Peyer's patch (tissue), 4 donors: Measurements from ENCODE around the gene C10orf67. TPM values are rescaled to one million over a fixed set of nuclear protein-coding genes. Genes with fewer than 3 reads are reported as not detected.
"Not testable (repeated sequence)": the region's sequence is repeated elsewhere in the genome, so short reads cannot be mapped to it uniquely, and the experiment has no call there.

Experiments used
- DNase-seq, 3 donors: peaks; one replicate each; pipeline ENCODE4 v3.0.0-alpha.2; 2017 to 2019
- H3K27ac ChIP-seq, 4 donors: fragments of 200-600 bp; sonication (generic); one replicate each; pipeline ENCODE4 v1.5.1; 2016 to 2019
- H3K27me3 ChIP-seq, 2 donors: fragments of 200-600 bp; sonication (generic); one replicate each; pipeline ENCODE4 v1.5.1; 2019
- H3K36me3 ChIP-seq, 3 donors: fragments of 200-600 bp; sonication (generic); one replicate each; pipeline ENCODE4 v1.5.1; 2016 to 2019
- H3K4me1 ChIP-seq, 4 donors: fragments of 200-600 bp; sonication (generic); one replicate each; pipeline ENCODE4 v1.5.1; 2016 to 2019
- H3K4me3 ChIP-seq, 4 donors: fragments of 200-600 bp; sonication (generic); 1 replicate in 3 of 4; 2 replicates in 1 of 4; pipeline ENCODE4 v1.5.1; 2016 to 2019; ENCODE audit warnings: mild to moderate bottlenecking in 1 of 4
- H3K9me3 ChIP-seq, 4 donors: fragments of 200-600 bp; sonication (generic); one replicate each; pipeline ENCODE4 v1.5.1; 2016 to 2019; ENCODE audit warnings: mild to moderate bottlenecking in 1 of 4
- POLR2A ChIP-seq, 2 donors: fragments of 450-650 bp; IDR thresholded peaks; one replicate each; pipeline ENCODE4 v1.5.1; 2017; ENCODE audit warnings: antibody characterized with exemption in 2 of 2, mild to moderate bottlenecking in 2 of 2, moderate library complexity in 2 of 2
- total RNA-seq, 4 donors: library from RNA; depleted of rRNA; stranded (reverse); fragments of >200 nt; gene quantifications; one replicate each; pipeline ENCODE4 v1.1.0, GENCODE V29; 2016
- TF ChIP-seq, protein P1 (sequence below), 6 experiments: fragments of 450-650 bp in 4 of 6; fragments of 200-600 bp in 2 of 6; sonication (generic) in 1 of 6; IDR thresholded peaks; one replicate each; pipeline ENCODE4 v1.5.1; 2017 to 2019; ENCODE audit warnings: antibody characterized with exemption in 6 of 6, mild to moderate bottlenecking in 3 of 6, moderate library complexity in 1 of 6

Gene C10orf67
- total RNA-seq, 4 donors from 2014 or later: 1.2 TPM; not detected in 3

DNA sequence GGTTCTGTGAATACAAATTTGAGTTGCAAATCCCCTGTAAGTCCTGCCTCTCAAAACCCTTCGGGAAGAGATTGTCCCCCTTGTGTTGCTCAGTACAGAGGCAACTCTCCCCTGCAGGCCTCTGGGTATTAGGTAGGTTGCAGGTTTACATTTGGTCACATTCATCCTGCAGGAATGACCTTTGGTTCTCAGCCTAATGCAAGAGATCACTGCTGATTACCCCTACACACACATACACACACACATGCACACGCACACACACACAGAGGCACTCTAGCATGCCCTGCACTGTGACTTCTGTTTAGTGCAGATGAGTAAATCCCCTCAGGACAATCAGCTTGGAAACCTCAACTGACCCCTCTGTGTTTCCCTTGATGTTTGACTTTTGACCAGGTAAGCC, 69.2 kb downstream of the C10orf67 start:
- no peak for DNase-seq
- peaks cover 0 to 3% (median 0%) of the 10 kb centered on the region in 4 donors for H3K9me3 ChIP-seq
- no peak overlapping the region for H3K27ac ChIP-seq
- no peaks in the 10 kb centered on the region for H3K4me1 ChIP-seq
- no peaks in the 10 kb centered on the region for H3K36me3 ChIP-seq
- TF ChIP-seq POLR2A (IDR thresholded peaks at IDR 0.05): no peak
- TF ChIP-seq, protein P1, sequence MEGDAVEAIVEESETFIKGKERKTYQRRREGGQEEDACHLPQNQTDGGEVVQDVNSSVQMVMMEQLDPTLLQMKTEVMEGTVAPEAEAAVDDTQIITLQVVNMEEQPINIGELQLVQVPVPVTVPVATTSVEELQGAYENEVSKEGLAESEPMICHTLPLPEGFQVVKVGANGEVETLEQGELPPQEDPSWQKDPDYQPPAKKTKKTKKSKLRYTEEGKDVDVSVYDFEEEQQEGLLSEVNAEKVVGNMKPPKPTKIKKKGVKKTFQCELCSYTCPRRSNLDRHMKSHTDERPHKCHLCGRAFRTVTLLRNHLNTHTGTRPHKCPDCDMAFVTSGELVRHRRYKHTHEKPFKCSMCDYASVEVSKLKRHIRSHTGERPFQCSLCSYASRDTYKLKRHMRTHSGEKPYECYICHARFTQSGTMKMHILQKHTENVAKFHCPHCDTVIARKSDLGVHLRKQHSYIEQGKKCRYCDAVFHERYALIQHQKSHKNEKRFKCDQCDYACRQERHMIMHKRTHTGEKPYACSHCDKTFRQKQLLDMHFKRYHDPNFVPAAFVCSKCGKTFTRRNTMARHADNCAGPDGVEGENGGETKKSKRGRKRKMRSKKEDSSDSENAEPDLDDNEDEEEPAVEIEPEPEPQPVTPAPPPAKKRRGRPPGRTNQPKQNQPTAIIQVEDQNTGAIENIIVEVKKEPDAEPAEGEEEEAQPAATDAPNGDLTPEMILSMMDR (IDR thresholded peaks at IDR 0.05): no peak
- no peak overlapping the region for H3K4me3 ChIP-seq
- no peaks in the 10 kb centered on the region for H3K27me3 ChIP-seq

DNA sequence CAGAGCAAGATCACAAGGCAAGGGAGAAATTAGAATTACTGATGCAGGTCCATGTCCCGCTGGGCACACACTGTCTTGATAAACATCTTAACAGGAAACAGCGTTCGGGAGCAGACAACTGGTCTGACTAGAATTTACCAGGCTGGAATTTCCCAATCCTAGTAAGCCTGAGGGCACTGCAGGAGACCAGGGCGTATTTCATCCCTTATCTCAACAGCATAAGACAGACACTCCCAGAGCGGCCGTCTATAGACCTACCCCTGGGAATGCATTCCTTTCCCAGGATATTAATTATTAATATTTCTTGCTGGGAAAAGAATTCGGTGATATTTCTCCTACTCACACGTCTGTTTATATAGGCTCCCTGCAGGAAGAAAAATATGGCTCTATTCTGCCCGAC, 70.4 kb downstream of the C10orf67 start:
- not testable (repeated sequence) for DNase-seq, H3K9me3 ChIP-seq, H3K27me3 ChIP-seq, H3K27ac ChIP-seq, H3K4me1 ChIP-seq, H3K4me3 ChIP-seq, H3K36me3 ChIP-seq

DNA sequence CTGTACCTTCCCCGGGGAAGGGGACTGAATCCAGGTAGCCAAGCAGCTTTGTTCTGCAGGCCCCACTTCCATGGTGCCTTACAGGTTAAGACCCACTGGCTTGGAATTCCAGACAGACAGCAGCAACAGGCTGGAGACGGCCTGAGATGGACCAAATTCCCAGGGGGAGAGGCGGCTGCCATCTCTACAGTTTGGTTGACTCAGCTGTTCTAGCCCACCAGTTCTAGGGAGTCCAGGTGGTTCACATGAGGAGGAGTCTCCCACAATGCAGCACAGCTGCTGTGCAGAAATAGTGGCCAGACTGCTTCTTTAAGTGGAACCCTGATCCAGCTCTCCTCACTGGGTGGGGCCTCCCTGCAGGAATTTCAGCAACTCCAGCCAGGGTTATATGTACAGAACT, 74.1 kb downstream of the C10orf67 start:
- Histone ChIP-seq H3K27ac (no peak overlapping the region), H3K27me3 (no peaks in the 10 kb centered on the region), H3K36me3 (no peaks in the 10 kb centered on the region), H3K9me3 (peaks cover 0 to 3% (median 0%) of the 10 kb centered on the region in 4 donors), H3K4me3 (no peak overlapping the region), H3K4me1 (no peaks in the 10 kb centered on the region)
- TF ChIP-seq POLR2A (IDR thresholded peaks at IDR 0.05): no peak
- TF ChIP-seq, protein P1 (IDR thresholded peaks at IDR 0.05): no peak
- no peak for DNase-seq

DNA sequence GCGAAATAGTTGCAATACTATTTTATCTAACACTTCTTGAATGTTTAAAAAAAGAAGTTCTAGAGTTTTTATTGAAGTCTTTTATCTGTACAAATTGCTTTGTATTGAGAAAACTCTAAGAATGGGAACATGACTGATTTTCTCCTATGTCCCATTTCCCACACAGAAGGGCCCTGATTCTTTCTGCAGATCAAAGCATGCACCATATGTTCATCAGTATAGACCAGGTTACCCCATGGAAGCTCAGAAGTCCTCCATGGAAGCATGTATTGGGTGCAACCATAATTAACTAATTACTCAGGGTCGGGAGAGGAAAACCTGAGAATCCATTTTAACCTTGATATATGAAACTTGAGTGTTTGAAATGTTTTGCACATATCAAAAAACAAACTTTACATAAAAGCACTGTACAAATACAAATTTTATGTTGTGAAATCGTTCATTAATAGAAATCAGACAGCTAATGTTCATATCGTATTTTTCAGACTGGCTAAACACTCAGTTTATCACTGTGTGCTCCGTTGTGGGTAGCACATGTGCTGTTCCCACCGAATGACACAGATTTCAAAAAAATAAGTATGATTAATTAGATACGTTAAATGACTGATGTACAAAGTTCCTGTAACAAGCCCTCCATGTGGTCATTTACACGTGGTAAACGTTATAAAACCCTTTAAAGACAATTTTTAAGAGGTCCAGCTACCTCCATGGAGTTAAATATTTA, 81.0 kb downstream of the C10orf67 start:
- TF ChIP-seq, protein P1 (IDR thresholded peaks at IDR 0.05): no peak
- no peak for TF ChIP-seq POLR2A (IDR thresholded peaks at IDR 0.05)
- Histone ChIP-seq H3K27me3 (no peaks in the 10 kb centered on the region), H3K4me3 (no peak overlapping the region), H3K36me3 (no peaks in the 10 kb centered on the region), H3K27ac (no peak overlapping the region), H3K9me3 (no peaks in the 10 kb centered on the region), H3K4me1 (no peaks in the 10 kb centered on the region)
- no peak for DNase-seq

DNA sequence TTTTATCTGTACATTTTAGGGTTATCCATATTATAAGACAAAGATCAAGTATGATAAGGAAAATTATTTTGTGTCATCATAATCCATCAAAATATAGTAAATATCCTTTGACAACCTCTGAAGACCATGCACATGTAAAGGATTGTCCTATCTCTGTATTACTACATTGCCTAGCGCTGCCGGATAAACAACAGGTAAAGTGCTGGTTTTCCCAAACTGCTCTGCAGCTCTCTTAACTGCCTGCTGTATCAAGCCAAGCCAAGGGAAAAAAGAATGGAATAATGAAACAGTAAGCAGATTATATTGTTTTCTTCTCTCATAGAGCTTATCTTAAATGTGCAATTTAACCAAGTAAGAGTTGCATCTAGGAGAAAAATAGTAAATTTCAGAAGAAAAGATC, 81.7 kb downstream of the C10orf67 start:
- no peaks in the 10 kb centered on the region for H3K27me3 ChIP-seq
- H3K9me3 ChIP-seq: no peaks in the 10 kb centered on the region
- TF ChIP-seq, protein P1 (IDR thresholded peaks at IDR 0.05): no peak
- no peak for TF ChIP-seq POLR2A (IDR thresholded peaks at IDR 0.05)
- no peak overlapping the region for H3K4me3 ChIP-seq
- H3K4me1 ChIP-seq: no peaks in the 10 kb centered on the region
- no peaks in the 10 kb centered on the region for H3K36me3 ChIP-seq
- no peak for DNase-seq
- no peak overlapping the region for H3K27ac ChIP-seq

DNA sequence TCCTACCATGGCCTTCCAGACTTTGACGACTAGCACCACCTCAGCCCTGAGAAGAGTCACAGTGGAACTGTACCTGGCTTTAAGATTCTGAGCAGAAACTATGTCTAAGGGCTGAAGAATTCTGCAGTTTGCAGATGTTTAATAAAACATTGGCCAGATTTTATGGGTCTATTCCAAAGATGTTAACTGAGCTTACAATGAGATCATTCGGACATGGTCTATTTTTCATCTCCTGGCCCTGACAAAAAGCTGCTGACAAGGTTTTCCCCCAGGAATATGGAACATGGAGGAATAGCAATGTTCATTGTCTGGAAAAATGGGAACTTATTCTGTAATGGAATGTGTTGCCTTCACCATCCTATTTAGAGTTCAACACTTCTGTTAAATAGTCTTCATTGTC, 86.1 kb downstream of the C10orf67 start:
- no peak for DNase-seq
- no peak overlapping the region for H3K27ac ChIP-seq
- no peak for TF ChIP-seq POLR2A (IDR thresholded peaks at IDR 0.05)
- TF ChIP-seq, protein P1 (IDR thresholded peaks at IDR 0.05): no peak
- no peaks in the 10 kb centered on the region for H3K4me1 ChIP-seq
- no peak overlapping the region for H3K4me3 ChIP-seq
- no peaks in the 10 kb centered on the region for H3K36me3 ChIP-seq
- no peaks in the 10 kb centered on the region for H3K9me3 ChIP-seq
- H3K27me3 ChIP-seq: no peaks in the 10 kb centered on the region
